Left lung (tissue), 10 donors: Measurements from ENCODE around the gene CWH43. TPM values are rescaled to one million over a fixed set of nuclear protein-coding genes. Genes with fewer than 3 reads are reported as not detected.
"Not testable (repeated sequence)": the region's sequence is repeated elsewhere in the genome, so short reads cannot be mapped to it uniquely, and the experiment has no call there.

Experiments
- ATAC-seq: fragments of 200-7000 bp; cut with Tn5 transposase; one replicate; pipeline ENCODE4 v1.9.1; 2020; ENCODE audit warnings: moderate library complexity
- DNase-seq, 4 donors: peaks; one replicate each; pipeline ENCODE4 v3.0.0-alpha.2; 2013 to 2020
- H3K27ac ChIP-seq, 2 donors: fragments of 200-600 bp; sonication (generic) in 1 of 2; one replicate each; pipeline versions ENCODE4 v1.5.0 to v1.8.0; 2020 to 2021
- H3K27me3 ChIP-seq, 2 donors: fragments of 200-600 bp; sonication (generic) in 1 of 2; one replicate each; pipeline versions ENCODE4 v1.5.0 to v1.8.0; 2020 to 2021
- H3K36me3 ChIP-seq, 2 donors: fragments of 200-600 bp; sonication (generic) in 1 of 2; one replicate each; pipeline versions ENCODE4 v1.5.0 to v1.8.0; 2020 to 2021
- H3K4me1 ChIP-seq, 2 donors: fragments of 200-600 bp; one replicate each; pipeline ENCODE4 v1.8.0; 2021
- H3K4me3 ChIP-seq, 2 donors: fragments of 200-600 bp; sonication (generic) in 1 of 2; one replicate each; pipeline versions ENCODE4 v1.5.0 to v1.8.0; 2020 to 2021; ENCODE audit warnings: mild to moderate bottlenecking in 1 of 2
- H3K9me3 ChIP-seq, 2 donors: fragments of 200-600 bp; sonication (generic) in 1 of 2; one replicate each; pipeline versions ENCODE4 v1.5.0 to v1.8.0; 2020 to 2021
- CTCF ChIP-seq, 2 donors: fragments of 200-600 bp; sonication (generic) in 1 of 2; IDR thresholded peaks; one replicate each; pipeline versions ENCODE4 v1.5.0 to v1.8.0; 2021; ENCODE audit warnings: antibody characterized with exemption in 2 of 2
- intact Hi-C, 2 donors: fragments of 100-400 bp; cut with DNase I; formaldehyde crosslinking; loops; one replicate each; pipeline versions ENCODE4 v1.11.2 to v1.14.2; 2022
- polyA plus RNA-seq, 6 donors: library from polyadenylated mRNA; unstranded; fragments of 120-200 nt; gene quantifications; one replicate each; pipeline ENCODE4 v1.2.1, GENCODE V29; 2013; ENCODE audit not compliant: insufficient read length in 6 of 6
- total RNA-seq, 2 donors: library from RNA; stranded (reverse); fragmentation: NEBNext Ultra II Directional; extraction: Animal tissue kit (Norgen Biotek cat#: 25700); gene quantifications; one replicate each; pipeline ENCODE4 v1.2.1, GENCODE V29; 2021
- donor health status: DM: no; HTN: yes; CAD: no.
- donor health status: DM: no; HTN: no; CAD: no.

CWH43 gene
- total and polyA plus RNA-seq, 8 donors = 0.13 to 0.29 (median 0.25) TPM; not detected in 4

DNA sequence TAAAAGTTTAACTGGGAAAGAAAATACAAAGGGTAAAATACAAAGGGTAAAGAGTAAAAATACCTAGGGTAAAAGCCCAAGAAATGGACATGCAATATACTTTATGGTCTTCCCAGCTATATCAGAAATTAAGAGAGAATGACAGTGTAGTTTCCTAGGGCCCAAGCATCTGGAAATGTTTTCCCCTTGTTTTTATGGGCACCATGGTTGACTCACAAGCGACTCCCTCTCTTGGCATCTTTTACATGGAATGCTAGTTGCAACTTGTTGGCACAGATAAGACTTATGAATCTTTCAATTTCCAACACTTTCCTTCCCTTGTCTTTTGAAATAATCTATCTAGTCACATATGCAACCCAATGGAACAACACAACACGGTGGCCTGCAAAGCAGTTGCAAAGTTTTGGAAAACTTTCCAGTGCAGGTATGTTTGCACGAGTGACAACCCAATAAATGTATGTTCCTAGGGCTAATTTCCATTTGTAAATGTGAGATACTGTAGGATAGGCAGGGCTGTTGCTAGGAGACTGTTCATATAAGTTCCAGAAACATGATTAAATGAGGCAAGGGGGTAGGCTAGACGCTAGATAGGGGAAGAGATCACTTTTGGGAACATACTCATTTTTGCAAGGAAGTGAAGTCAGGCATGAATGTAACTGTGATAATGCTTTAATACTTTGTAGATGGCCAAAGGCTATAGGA, 36.4 kb upstream of the CWH43 start:
- no peak overlapping the region for H3K4me3 ChIP-seq
- TF ChIP-seq CTCF (IDR thresholded peaks at IDR 0.05) = no peak
- no peaks in the 10 kb centered on the region for H3K4me1 ChIP-seq
- no peak for ATAC-seq
- no peaks in the 10 kb centered on the region for H3K9me3 ChIP-seq
- no peak for DNase-seq
- no peak overlapping the region for H3K27ac ChIP-seq
- no peaks in the 10 kb centered on the region for H3K36me3 ChIP-seq
- intact Hi-C loops = no loop called here
- H3K27me3 ChIP-seq = no peaks in the 10 kb centered on the region

- ATAC-seq (no peak), DNase-seq (no peak)
Observed at GRCh38 chr4:48954314-48954713, 31.8 kb upstream of the CWH43 start.

GRCh38 chr4:48957366-48957765, 28.7 kb upstream of the CWH43 start:
- ATAC-seq, H3K27me3 ChIP-seq, H3K4me1 ChIP-seq, H3K27ac ChIP-seq, intact Hi-C loops, H3K36me3 ChIP-seq, H3K4me3 ChIP-seq, H3K9me3 ChIP-seq, DNase-seq: not testable (repeated sequence)

More at GRCh38 chr4:48954314-48954713, 31.8 kb upstream of the CWH43 start:
- H3K4me3 ChIP-seq = no peak overlapping the region
- H3K36me3 ChIP-seq = no peaks in the 10 kb centered on the region
- H3K27ac ChIP-seq = no peak overlapping the region
- no peaks in the 10 kb centered on the region for H3K27me3 ChIP-seq
- H3K9me3 ChIP-seq = no peaks in the 10 kb centered on the region
- TF ChIP-seq CTCF (IDR thresholded peaks at IDR 0.05) = no peak
- H3K4me1 ChIP-seq = no peaks in the 10 kb centered on the region
- intact Hi-C loops = no loop called here

- no peak for TF ChIP-seq CTCF (IDR thresholded peaks at IDR 0.05)
- intact Hi-C loops = no loop called here
- Histone ChIP-seq H3K4me1 (no peaks in the 10 kb centered on the region), H3K27ac (no peak overlapping the region), H3K36me3 (no peaks in the 10 kb centered on the region), H3K4me3 (no peak overlapping the region), H3K27me3 (no peaks in the 10 kb centered on the region), H3K9me3 (no peaks in the 10 kb centered on the region)
- no peak for DNase-seq
- no peak for ATAC-seq
Observed at GRCh38 chr4:48958582-48958981, 27.5 kb upstream of the CWH43 start.

DNA sequence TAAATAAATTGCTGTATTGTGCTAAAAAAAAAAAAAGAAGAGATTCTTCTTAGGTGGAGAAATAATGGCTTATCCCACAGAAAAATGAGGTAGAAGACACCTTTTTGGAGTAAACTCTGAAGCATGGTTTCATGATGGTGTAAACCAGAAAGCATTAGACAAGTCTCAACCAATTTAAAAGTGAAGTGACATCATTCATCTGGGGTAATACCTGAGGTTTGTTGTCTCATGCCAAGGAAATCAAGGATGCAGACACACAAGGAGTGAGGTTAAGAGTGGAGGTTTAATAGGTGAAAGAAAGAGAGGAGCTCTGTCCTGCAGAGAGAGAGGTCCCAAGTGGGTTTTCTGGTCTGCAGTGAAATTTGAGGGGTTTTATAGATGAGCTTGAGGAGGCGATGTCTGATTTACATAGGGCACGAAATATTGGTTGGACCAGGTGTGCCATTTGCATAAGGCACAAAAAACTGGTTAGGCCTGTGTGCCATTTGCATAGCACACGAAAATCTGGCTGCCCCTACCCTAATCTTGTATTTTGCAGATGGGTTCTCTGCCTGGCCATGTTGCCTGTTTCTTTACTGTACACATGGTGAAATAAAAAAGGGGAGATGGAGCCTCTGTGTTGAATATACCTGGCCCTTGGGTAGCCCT, 25.0 kb upstream of the CWH43 start:
- Histone ChIP-seq H3K4me1 (no peaks in the 10 kb centered on the region), H3K27me3 (no peaks in the 10 kb centered on the region), H3K36me3 (no peaks in the 10 kb centered on the region), H3K27ac (no peak overlapping the region), H3K9me3 (no peaks in the 10 kb centered on the region), H3K4me3 (no peak overlapping the region)
- ATAC-seq = no peak
- intact Hi-C loops = loop anchor here in 1 of 2 donors (10.0 kb wide), 1 partner anchor 386 kb away; no protein-coding TSS in a partner anchor
- DNase-seq = no peak
- TF ChIP-seq CTCF (IDR thresholded peaks at IDR 0.05) = no peak
